LNCAP (cell line): ENCODE data around the gene FAM89B.

Experiments used
- CTCF ChIP-seq: fragments of 450-650 bp; IDR thresholded peaks from 2 replicates; pipeline ENCODE4 v1.5.1; 2017; ENCODE audit warnings: mild to moderate bottlenecking

Gene FAM89B

DNA sequence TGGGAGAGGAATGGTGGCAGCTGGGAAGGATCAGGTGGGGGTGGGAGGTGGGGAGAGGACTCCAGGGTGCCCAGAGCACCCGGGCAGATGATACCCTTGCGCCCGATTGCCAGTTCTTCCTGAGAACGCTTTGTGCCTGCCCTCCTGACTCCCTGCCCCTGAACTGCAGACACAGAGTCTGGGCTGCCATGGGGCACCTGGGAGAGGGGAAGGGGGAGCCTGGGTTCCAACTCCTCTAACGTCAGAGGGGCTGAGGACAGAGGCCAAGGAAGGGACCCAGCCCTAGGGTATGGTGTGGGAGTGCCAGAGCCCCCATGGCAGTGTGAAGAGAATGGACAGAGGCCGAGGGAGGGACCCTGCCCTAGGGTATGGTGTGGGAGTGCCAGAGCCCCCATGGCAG is 24.2 kb downstream of the FAM89B start:
- TF ChIP-seq CTCF, result no peak

- TF ChIP-seq CTCF, result no peak
Observed at GRCh38 chr11:65598258-65598699, 25.9 kb downstream of the FAM89B start.

GRCh38 chr11:65599216-65599954 is 27.0 kb downstream of the FAM89B start:
- no peak for TF ChIP-seq CTCF

DNA sequence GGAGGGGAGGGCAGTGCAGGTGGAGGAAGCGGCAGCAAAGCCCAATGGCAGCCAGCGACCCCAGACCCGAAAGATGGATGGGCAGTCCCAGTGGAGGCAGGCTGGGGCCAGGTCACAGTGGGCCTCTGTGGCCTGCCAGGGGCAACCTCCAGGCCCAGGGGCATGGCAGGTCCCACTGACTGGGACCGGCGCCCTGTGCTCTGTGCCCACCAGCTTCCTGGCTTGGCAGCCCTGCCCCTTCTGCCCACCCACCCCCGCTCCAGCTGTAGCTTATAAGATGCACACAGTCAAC is 27.6 kb downstream of the FAM89B start:
- TF ChIP-seq CTCF, result no peak

- no peak for TF ChIP-seq CTCF
Observed at GRCh38 chr11:65604258-65604657, 31.9 kb downstream of the FAM89B start.

GRCh38 chr11:65606876-65607613 is 34.7 kb downstream of the FAM89B start:
- no peak for TF ChIP-seq CTCF

- no peak for TF ChIP-seq CTCF
Observed at GRCh38 chr11:65607614-65608426, 35.5 kb downstream of the FAM89B start.
